ENCODE results near the gene MAST4.

DNA sequence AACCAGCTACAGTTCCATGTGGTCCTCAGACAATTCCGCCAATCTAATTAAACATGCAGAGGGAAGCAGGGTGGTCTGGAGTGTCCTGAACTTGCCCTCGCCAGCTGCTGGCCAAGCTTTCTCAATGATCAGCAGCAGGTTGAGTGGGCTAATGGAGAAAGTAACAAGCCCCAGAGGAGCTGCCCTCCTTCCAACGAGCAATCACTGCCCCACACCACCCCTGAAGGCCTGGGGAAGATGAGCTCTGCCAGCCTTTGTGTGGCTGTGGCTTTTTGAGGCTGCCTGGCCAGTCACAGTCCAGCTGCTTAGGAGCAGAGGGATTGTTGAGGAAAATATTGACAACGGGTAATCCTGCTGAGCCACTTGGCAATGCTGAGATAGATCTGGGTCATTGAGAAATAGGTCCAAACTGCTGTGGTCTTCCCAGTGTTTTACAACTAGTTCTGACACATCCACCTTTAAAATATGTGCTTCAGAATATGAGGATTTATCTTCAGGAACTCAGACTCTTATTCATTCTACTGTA is 493.1 kb downstream of the MAST4 start:
- TF ChIP-seq, protein P1, sequence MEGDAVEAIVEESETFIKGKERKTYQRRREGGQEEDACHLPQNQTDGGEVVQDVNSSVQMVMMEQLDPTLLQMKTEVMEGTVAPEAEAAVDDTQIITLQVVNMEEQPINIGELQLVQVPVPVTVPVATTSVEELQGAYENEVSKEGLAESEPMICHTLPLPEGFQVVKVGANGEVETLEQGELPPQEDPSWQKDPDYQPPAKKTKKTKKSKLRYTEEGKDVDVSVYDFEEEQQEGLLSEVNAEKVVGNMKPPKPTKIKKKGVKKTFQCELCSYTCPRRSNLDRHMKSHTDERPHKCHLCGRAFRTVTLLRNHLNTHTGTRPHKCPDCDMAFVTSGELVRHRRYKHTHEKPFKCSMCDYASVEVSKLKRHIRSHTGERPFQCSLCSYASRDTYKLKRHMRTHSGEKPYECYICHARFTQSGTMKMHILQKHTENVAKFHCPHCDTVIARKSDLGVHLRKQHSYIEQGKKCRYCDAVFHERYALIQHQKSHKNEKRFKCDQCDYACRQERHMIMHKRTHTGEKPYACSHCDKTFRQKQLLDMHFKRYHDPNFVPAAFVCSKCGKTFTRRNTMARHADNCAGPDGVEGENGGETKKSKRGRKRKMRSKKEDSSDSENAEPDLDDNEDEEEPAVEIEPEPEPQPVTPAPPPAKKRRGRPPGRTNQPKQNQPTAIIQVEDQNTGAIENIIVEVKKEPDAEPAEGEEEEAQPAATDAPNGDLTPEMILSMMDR (IDR thresholded peaks at IDR 0.05; ENCODE audit: insufficient read depth, low read depth, low read length): no peak
- no peak for TF ChIP-seq EZH2 (IDR thresholded peaks at IDR 0.05; ENCODE audit: insufficient read depth, low read length)
